Measurements from ENCODE around the gene RSAD1. TPM values are rescaled to one million over a fixed set of nuclear protein-coding genes. Genes with fewer than 3 reads are reported as not detected.

The RSAD1 gene
- polyA plus RNA-seq, 3 donors: 20.6 to 40.0 (median 21.2) TPM

GRCh38 chr17:50440172-50440837 is 38.4 kb upstream of the RSAD1 start:
- Histone ChIP-seq H3K4me3 (replicated peaks in 1 of 3; ENCODE audit: low read depth in 2 of 3, low read length in 3 of 3) (no peak overlapping the region), H3K27me3 (ENCODE audit: control insufficient read depth in 2 of 2, insufficient read depth in 2 of 2, low read length in 2 of 2) (no peaks in the 10 kb centered on the region), H3K4me1 (ENCODE audit: control insufficient read depth in 1 of 2, insufficient read depth in 2 of 2, low read length in 2 of 2) (no peaks in the 10 kb centered on the region), H3K9ac (ENCODE audit: insufficient read depth, low read length, poor library complexity, severe bottlenecking) (no peak overlapping the region), H3K36me3 (replicated peaks in 1 of 2; ENCODE audit: control insufficient read depth in 1 of 2, insufficient read depth in 2 of 2, low read length in 2 of 2) (no peaks in the 10 kb centered on the region), H3K9me3 (replicated peaks in 1 of 2; ENCODE audit: control insufficient read depth in 1 of 2, insufficient read depth in 1 of 2, low read length in 2 of 2) (no peaks in the 10 kb centered on the region), H2AFZ (ENCODE audit: insufficient read depth, low read depth, low read length, poor library complexity, severe bottlenecking) (no peak overlapping the region), H4K20me1 (ENCODE audit: insufficient read depth, low read length) (no peaks in the 10 kb centered on the region), H3K79me2 (ENCODE audit: insufficient read depth, low read length) (no peaks in the 10 kb centered on the region), H3K4me2 (replicated peaks; ENCODE audit: extremely low read depth, low read length, poor library complexity, severe bottlenecking) (no peak overlapping the region), H3K27ac (ENCODE audit: low read depth in 1 of 2, low read length in 2 of 2) (no peak overlapping the region)
- no peak for TF ChIP-seq CTCF (IDR thresholded peaks at IDR 0.05)
- H3K27ac Mint-ChIP-seq: no peak overlapping the region
- H3K4me1 Mint-ChIP-seq: no peaks in the 10 kb centered on the region
- peaks cover 0 to under 1% (median 0%) of the 10 kb centered on the region in 7 donors for H3K9me3 Mint-ChIP-seq
- no peak for DNase-seq
- 100% methylated on average over 3 of the region's 4 CpGs for WGBS (ENCODE audit: insufficient coverage)
- no peak overlapping the region for H3K4me3 Mint-ChIP-seq
- intact Hi-C loops (cut with micrococcal nuclease): no loop called here
- peaks cover 4 to 5% of the 10 kb centered on the region in 2 donors for H3K36me3 Mint-ChIP-seq
- peaks cover 0 to 3% (median 1%) of the 10 kb centered on the region in 3 donors for H3K27me3 Mint-ChIP-seq (ENCODE audit: low read depth in 3 of 3)

DNA sequence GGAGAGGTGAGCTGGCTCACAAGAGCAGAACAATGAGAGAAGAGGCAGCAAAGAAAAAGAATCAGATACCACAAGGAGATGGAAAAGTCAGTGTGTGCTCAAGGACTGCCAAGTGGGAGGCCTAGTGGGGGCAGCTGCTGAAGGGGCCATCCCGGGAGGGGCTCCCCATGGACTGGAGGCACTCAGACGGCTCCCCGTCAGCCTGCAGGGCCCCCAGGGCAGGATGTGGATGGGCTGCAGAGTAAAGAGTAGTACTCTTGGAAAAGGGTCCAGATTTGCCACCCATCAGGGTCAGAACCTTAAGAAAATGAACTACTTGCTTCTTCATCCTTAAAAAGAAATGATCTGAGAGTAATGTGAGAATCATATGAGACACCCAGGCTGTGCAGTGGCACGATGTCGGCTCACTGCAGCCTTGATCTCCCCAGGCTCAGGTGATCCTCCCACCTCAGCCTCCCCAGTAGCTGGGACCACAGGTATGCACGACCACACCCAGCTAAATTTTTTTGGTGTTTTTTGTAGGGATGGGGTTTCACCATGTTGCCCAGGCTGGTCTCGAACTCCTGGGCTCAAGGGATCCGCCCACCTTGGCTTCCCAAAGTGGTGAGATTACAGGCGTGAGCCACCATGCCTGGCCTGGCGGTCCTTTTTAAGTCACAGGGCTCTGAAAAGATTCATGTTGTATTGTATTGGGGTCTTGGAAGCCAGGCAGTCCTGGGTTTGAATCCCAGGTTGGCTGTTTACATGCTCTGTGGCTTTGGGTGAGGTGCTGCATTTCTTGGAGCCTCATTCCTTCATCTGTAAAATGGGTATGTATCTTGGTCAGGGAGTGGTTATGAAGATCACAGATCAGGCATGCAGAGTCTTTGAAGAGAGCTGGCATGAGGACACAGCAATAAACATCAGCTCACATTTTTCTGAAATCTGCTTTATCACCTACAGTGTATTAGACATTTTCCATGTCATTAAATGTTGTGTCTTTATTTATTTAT is 37.5 kb upstream of the RSAD1 start:
- no peaks in the 10 kb centered on the region for H3K79me2 ChIP-seq (ENCODE audit: insufficient read depth, low read length)
- no peak overlapping the region for H3K27ac ChIP-seq (ENCODE audit: low read depth in 1 of 2, low read length in 2 of 2)
- H4K20me1 ChIP-seq (ENCODE audit: insufficient read depth, low read length): peaks cover 3% of the 10 kb centered on the region
- no peaks in the 10 kb centered on the region for H3K4me1 ChIP-seq (ENCODE audit: control insufficient read depth in 1 of 2, insufficient read depth in 2 of 2, low read length in 2 of 2)
- H3K9ac ChIP-seq (ENCODE audit: insufficient read depth, low read length, poor library complexity, severe bottlenecking): no peak overlapping the region
- H2AFZ ChIP-seq (ENCODE audit: insufficient read depth, low read depth, low read length, poor library complexity, severe bottlenecking): no peak overlapping the region
- TF ChIP-seq CTCF (IDR thresholded peaks at IDR 0.05): no peak
- H3K36me3 ChIP-seq (replicated peaks in 1 of 2; ENCODE audit: control insufficient read depth in 1 of 2, insufficient read depth in 2 of 2, low read length in 2 of 2): no peaks in the 10 kb centered on the region
- Mint-ChIP-seq H3K9me3 (peaks cover 0 to 1% (median 0%) of the 10 kb centered on the region in 7 donors), H3K4me3 (no peak overlapping the region), H3K27me3 (ENCODE audit: low read depth in 3 of 3) (peaks cover 0 to 3% (median 2%) of the 10 kb centered on the region in 3 donors), H3K36me3 (peaks cover 5% of the 10 kb centered on the region in 2 donors), H3K27ac (no peak overlapping the region), H3K4me1 (no peaks in the 10 kb centered on the region)
- intact Hi-C loops (cut with micrococcal nuclease): no loop called here
- no peaks in the 10 kb centered on the region for H3K9me3 ChIP-seq (replicated peaks in 1 of 2; ENCODE audit: control insufficient read depth in 1 of 2, insufficient read depth in 1 of 2, low read length in 2 of 2)
- no peak overlapping the region for H3K4me3 ChIP-seq (replicated peaks in 1 of 3; ENCODE audit: low read depth in 2 of 3, low read length in 3 of 3)
- 100% methylated on average over 1 of the region's 10 CpGs for WGBS (ENCODE audit: insufficient coverage)
- DNase-seq: no peak
- H3K27me3 ChIP-seq (ENCODE audit: control insufficient read depth in 2 of 2, insufficient read depth in 2 of 2, low read length in 2 of 2): no peaks in the 10 kb centered on the region
- no peak overlapping the region for H3K4me2 ChIP-seq (replicated peaks; ENCODE audit: extremely low read depth, low read length, poor library complexity, severe bottlenecking)

Measured in CD14-positive monocyte (primary cell).